ENCODE measurements around the gene DCLRE1C.

GRCh38 chr10:14945108-14945507, 8.8 kb downstream of the DCLRE1C start:
- no peak for TF ChIP-seq CTCF (IDR thresholded peaks at IDR 0.05)
- no peak for TF ChIP-seq POLR2A (IDR thresholded peaks at IDR 0.05)
